Choroid plexus epithelial cell (primary cell): Measurements from ENCODE around the gene ATP7A.
"Not testable (repeated sequence)": the region's sequence is repeated elsewhere in the genome, so short reads cannot be mapped to it uniquely, and the experiment has no call there.

Experiments used
- DNase-seq: peaks from one replicate; pipeline ENCODE4 v3.0.0-alpha.2; 2010; ENCODE audit warnings: low read depth
- H3K4me3 ChIP-seq: 2 replicates; pipeline ENCODE4 v1.5.1; 2011; ENCODE audit warnings: low read depth, mild to moderate bottlenecking, control low read depth, low read length, moderate library complexity
- TF ChIP-seq, protein P1 (sequence below): conservative IDR thresholded peaks from 2 replicates; pipeline ENCODE4 v1.5.1; 2011; ENCODE audit warnings: low read depth, mild to moderate bottlenecking, control low read depth, inconsistent platforms, low read length, moderate library complexity

ATP7A gene

GRCh38 chrX:78066110-78066509, 155.6 kb downstream of the ATP7A start:
- DNase-seq = peak; percentile 22
- TF ChIP-seq, protein P1, sequence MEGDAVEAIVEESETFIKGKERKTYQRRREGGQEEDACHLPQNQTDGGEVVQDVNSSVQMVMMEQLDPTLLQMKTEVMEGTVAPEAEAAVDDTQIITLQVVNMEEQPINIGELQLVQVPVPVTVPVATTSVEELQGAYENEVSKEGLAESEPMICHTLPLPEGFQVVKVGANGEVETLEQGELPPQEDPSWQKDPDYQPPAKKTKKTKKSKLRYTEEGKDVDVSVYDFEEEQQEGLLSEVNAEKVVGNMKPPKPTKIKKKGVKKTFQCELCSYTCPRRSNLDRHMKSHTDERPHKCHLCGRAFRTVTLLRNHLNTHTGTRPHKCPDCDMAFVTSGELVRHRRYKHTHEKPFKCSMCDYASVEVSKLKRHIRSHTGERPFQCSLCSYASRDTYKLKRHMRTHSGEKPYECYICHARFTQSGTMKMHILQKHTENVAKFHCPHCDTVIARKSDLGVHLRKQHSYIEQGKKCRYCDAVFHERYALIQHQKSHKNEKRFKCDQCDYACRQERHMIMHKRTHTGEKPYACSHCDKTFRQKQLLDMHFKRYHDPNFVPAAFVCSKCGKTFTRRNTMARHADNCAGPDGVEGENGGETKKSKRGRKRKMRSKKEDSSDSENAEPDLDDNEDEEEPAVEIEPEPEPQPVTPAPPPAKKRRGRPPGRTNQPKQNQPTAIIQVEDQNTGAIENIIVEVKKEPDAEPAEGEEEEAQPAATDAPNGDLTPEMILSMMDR = no peak
- no peak overlapping the region for H3K4me3 ChIP-seq

DNA sequence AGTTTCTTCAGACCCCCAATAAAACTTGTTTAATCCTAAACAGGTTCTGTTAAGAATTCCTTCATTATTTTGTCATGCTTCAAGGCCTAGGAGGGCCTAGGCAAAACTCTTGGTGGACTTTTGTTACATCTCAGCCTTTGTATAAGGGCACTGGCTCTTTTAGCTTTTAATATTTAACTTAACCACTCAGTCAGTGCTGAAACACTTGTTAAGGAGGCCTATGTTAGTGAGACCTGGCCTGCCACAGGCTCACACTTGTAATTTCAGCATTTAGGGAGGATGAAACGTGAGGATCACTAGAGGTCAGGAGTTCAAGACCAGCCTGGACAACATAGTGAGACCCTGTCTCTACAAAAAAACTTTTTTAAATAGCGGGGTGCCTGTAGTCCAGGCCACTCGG, 160.8 kb downstream of the ATP7A start:
- DNase-seq = no peak
- H3K4me3 ChIP-seq = no peak overlapping the region
- TF ChIP-seq, protein P1 = no peak

- not testable (repeated sequence) for H3K4me3 ChIP-seq, DNase-seq
Observed at GRCh38 chrX:78073147-78074077, 162.9 kb downstream of the ATP7A start.

- no peak for DNase-seq
- TF ChIP-seq, protein P1 = no peak
- H3K4me3 ChIP-seq = no peak overlapping the region
Observed at GRCh38 chrX:78074088-78074487, 163.6 kb downstream of the ATP7A start.

DNA sequence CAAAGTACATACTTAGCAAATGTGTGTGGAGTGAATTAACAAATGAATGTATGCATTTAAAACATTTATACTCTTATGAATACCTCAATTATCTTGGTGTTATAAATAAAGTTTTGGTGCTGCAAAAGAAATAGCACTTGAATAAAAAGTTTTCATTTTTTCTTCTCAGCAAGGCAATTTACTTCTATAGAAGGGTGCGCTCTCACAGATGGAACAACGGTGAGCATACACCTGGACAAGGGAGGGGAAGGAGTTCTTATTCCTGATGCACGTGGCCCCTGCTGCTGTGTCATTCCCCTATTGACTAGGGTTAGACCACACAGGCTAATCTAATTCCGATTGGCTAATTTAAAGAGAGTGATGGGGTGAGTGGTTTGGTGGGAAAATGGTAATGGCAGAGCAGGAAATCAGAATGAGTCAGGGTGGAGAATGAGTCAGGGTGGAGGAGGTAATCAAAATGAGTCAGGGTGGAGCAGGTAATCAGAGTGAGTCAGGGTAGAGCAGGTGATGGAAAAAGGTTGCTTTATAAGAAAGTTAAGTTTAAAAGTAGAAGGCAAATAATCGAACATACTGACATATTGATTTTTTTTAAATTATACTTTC, 165.4 kb downstream of the ATP7A start:
- H3K4me3 ChIP-seq = no peak overlapping the region
- TF ChIP-seq, protein P1 = no peak
- no peak for DNase-seq

- DNase-seq, H3K4me3 ChIP-seq: not testable (repeated sequence)
Observed at GRCh38 chrX:78081413-78081812, 170.9 kb downstream of the ATP7A start.

DNA sequence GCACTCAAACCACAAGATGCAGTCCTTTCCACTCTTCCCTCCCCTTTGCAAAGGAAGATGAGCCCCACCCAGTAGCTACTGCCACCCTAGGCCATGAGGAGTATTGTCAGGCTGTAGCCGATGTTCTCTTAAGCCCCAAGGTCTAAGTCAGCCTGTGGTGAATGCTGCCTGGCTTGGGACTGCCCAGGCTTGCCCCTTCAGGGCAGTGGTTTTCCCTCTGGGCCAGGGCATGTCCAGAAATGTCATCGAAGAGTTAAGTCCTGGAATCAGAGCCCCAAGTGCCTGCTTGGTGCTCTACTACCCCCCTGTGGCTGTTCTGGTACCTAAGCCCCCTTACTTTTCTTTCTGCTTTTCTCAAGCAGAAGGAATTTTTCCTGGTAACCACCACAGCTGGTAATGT, 181.8 kb downstream of the ATP7A start:
- H3K4me3 ChIP-seq = no peak overlapping the region
- DNase-seq = peak; percentile 72
- TF ChIP-seq, protein P1 = peak; percentile 74

DNA sequence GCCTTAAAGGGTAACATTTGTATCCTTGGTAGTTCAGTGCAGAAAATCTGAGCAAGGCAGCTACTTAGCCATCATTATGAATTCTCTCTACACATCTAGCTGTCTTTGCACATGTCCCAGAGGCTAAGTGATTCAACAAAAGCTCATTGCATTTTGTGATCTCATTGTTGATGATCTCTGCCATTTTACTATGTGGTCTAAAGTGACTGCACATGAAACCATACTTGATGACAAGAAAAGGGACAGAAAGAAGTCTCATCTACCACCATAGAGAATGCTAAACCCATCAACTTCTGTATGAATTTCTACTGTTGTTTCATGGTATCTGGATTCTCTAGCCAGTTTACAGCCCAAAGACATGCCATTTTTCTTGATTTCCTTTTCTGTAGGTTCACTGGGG, 187.6 kb downstream of the ATP7A start:
- no peak overlapping the region for H3K4me3 ChIP-seq
- TF ChIP-seq, protein P1 = no peak
- DNase-seq = no peak
